HepG2 (cell line): ENCODE results near the gene HARBI1. TPM values are rescaled to one million over a fixed set of nuclear protein-coding genes. Genes with fewer than 3 reads are reported as not detected.

Source experiments
- CCAR2 ChIP-seq: fragments of 200-400 bp; formaldehyde crosslinking; optimal IDR thresholded peaks from 2 replicates; pipeline ENCODE3; 2018; ENCODE audit warnings: low read depth, mild to moderate bottlenecking, low read length, moderate library complexity
- FOXJ3 ChIP-seq: sonication (generic); formaldehyde crosslinking; IDR thresholded peaks from 2 replicates; pipeline ENCODE4 v1.4.0; 2020; ENCODE audit warnings: missing genetic modification reagents, mild to moderate bottlenecking, borderline replicate concordance
- NCOR1 ChIP-seq: fragments of 200-600 bp; sonication (generic); IDR thresholded peaks from 2 replicates; pipeline ENCODE4 v1.7.0; 2017; ENCODE audit warnings: antibody characterized with exemption, low read length, borderline replicate concordance
- SNAI1 ChIP-seq: sonication (generic); formaldehyde crosslinking; IDR thresholded peaks from 2 replicates; pipeline ENCODE4 v1.5.0; 2020; ENCODE audit warnings: mild to moderate bottlenecking, missing genetic modification reagents, borderline replicate concordance
- ZBTB3 ChIP-seq: sonication (generic); formaldehyde crosslinking; IDR thresholded peaks from 2 replicates; pipeline ENCODE4 v1.4.0; 2020; ENCODE audit warnings: low read depth, mild to moderate bottlenecking, moderate library complexity, missing genetic modification reagents, borderline replicate concordance
- ZBTB7A ChIP-seq: sonication (generic); formaldehyde crosslinking; IDR thresholded peaks from 2 replicates; pipeline ENCODE4 v1.8.0; 2022; ENCODE audit warnings: mild to moderate bottlenecking, missing genetic modification reagents
- ZNF788 ChIP-seq: sonication (generic); formaldehyde crosslinking; IDR thresholded peaks from 2 replicates; pipeline ENCODE4 v1.5.0; 2020; ENCODE audit warnings: mild to moderate bottlenecking, missing genetic modification reagents, borderline replicate concordance
- polyA plus RNA-seq, 8 experiments: library from polyadenylated mRNA; depleted of rRNA in 3 of 8; stranded (reverse) in 7 of 8; unstranded in 1 of 8; fragments of >200 nt; fragmentation: Illumina TruSeq in 4 of 8; extraction: Trizol in 4 of 8; gene quantifications; 2 replicates each; pipeline versions ENCODE4 v1.2.1 to v1.2.3, GENCODE V29; 2011 to 2016; ENCODE audit warnings: low read depth in 4 of 8, missing spikeins in 1 of 8, mixed read lengths in 1 of 8; ENCODE audit not compliant: insufficient read depth in 1 of 8
- total RNA-seq, 5 experiments: library from RNA; depleted of rRNA; stranded (reverse); fragments of >200 nt; fragmentation: Illumina TruSeq; extraction: Trizol; gene quantifications; 2 replicates each; pipeline ENCODE4 v1.2.3, GENCODE V29; 2016; ENCODE audit warnings: low read depth in 1 of 5
- TF ChIP-seq, protein P1 (sequence below): sonication (generic); formaldehyde crosslinking; IDR thresholded peaks from 2 replicates; pipeline ENCODE4 v1.8.0; 2022; ENCODE audit warnings: missing genetic modification reagents, mild to moderate bottlenecking, moderate library complexity, borderline replicate concordance
- TF ChIP-seq, protein P2 (sequence below): sonication (generic); formaldehyde crosslinking; IDR thresholded peaks from 2 replicates; pipeline ENCODE4 v1.4.0; 2020; ENCODE audit warnings: missing genetic modification reagents, borderline replicate concordance
- TF ChIP-seq, protein P3 (sequence below): sonication (generic); formaldehyde crosslinking; IDR thresholded peaks from 2 replicates; pipeline ENCODE4 v1.8.0; 2022; ENCODE audit warnings: missing genetic modification reagents, mild to moderate bottlenecking, borderline replicate concordance
- TF ChIP-seq, protein P4 (sequence below): sonication (generic); formaldehyde crosslinking; IDR thresholded peaks from 2 replicates; pipeline ENCODE4 v1.4.0; 2020; ENCODE audit warnings: missing genetic modification reagents, low read depth, mild to moderate bottlenecking, borderline replicate concordance
- TF ChIP-seq, protein P5 (sequence below): sonication (generic); formaldehyde crosslinking; IDR thresholded peaks from 2 replicates; pipeline ENCODE4 v1.8.1; 2023; ENCODE audit warnings: missing genetic modification reagents, mild to moderate bottlenecking, borderline replicate concordance
- TF ChIP-seq, protein P6 (sequence below): sonication (generic); formaldehyde crosslinking; conservative IDR thresholded peaks from 2 replicates; pipeline ENCODE4 v1.8.0; 2022; ENCODE audit warnings: low read depth, missing genetic modification reagents

The HARBI1 gene
- total and polyA plus RNA-seq, 2 of the 13 experiments (the other 11 are each of a cell fraction or from before 2014, with no cell fraction given), result 2.5 to 4.8 TPM

DNA sequence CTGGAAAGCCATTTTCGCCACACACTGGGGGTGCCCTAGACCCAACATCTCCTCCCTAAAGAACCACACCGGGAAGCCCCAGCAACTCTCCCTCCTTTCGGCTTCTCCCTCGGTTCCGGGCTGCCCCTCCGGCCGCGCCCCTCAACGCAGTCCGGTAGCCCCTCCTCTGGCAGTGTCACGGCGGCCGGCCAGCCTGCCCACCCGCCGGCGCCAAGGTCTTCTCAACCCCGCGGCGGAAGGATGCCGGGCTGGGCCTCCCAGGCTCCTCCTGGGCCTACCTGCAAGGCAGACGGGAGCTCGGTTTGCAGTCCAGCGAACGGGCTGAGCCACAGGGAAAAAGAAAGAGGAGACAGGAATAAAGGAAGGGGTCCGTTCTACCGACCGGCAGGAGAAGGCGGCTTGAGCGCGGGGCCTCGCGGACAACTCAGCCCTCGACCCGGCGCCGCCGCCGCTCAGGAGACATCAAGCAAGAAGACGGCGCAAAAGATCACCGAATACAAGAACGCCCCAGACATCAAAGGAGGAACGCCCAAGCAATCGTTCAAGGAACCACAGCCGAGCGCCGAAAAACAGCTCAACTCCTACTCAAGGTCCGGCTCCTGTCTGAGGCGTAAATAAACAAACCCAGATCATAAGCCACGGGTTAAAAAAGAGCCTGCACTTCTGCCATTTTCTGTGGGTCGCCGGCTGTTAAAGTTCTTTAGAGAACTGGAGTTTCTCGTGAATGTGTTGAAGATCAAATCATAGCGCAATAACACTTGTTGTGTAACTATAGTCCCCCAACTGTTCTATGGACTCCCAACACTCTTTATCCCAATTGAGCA is 23.3 kb downstream of the HARBI1 start, which contains the start of gene AMBRA1 (continued):
- TF ChIP-seq, protein P1, sequence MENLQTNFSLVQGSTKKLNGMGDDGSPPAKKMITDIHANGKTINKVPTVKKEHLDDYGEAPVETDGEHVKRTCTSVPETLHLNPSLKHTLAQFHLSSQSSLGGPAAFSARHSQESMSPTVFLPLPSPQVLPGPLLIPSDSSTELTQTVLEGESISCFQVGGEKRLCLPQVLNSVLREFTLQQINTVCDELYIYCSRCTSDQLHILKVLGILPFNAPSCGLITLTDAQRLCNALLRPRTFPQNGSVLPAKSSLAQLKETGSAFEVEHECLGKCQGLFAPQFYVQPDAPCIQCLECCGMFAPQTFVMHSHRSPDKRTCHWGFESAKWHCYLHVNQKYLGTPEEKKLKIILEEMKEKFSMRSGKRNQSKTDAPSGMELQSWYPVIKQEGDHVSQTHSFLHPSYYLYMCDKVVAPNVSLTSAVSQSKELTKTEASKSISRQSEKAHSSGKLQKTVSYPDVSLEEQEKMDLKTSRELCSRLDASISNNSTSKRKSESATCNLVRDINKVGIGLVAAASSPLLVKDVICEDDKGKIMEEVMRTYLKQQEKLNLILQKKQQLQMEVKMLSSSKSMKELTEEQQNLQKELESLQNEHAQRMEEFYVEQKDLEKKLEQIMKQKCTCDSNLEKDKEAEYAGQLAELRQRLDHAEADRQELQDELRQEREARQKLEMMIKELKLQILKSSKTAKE, result no peak
- TF ChIP-seq, protein P2, sequence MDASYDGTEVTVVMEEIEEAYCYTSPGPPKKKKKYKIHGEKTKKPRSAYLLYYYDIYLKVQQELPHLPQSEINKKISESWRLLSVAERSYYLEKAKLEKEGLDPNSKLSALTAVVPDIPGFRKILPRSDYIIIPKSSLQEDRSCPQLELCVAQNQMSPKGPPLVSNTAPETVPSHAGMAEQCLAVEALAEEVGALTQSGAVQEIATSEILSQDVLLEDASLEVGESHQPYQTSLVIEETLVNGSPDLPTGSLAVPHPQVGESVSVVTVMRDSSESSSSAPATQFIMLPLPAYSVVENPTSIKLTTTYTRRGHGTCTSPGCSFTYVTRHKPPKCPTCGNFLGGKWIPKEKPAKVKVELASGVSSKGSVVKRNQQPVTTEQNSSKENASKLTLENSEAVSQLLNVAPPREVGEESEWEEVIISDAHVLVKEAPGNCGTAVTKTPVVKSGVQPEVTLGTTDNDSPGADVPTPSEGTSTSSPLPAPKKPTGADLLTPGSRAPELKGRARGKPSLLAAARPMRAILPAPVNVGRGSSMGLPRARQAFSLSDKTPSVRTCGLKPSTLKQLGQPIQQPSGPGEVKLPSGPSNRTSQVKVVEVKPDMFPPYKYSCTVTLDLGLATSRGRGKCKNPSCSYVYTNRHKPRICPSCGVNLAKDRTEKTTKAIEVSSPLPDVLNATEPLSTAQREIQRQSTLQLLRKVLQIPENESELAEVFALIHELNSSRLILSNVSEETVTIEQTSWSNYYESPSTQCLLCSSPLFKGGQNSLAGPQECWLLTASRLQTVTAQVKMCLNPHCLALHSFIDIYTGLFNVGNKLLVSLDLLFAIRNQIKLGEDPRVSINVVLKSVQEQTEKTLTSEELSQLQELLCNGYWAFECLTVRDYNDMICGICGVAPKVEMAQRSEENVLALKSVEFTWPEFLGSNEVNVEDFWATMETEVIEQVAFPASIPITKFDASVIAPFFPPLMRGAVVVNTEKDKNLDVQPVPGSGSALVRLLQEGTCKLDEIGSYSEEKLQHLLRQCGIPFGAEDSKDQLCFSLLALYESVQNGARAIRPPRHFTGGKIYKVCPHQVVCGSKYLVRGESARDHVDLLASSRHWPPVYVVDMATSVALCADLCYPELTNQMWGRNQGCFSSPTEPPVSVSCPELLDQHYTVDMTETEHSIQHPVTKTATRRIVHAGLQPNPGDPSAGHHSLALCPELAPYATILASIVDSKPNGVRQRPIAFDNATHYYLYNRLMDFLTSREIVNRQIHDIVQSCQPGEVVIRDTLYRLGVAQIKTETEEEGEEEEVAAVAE (CRISPR knock-in tag), result peak; percentile 53
- TF ChIP-seq, protein P3, sequence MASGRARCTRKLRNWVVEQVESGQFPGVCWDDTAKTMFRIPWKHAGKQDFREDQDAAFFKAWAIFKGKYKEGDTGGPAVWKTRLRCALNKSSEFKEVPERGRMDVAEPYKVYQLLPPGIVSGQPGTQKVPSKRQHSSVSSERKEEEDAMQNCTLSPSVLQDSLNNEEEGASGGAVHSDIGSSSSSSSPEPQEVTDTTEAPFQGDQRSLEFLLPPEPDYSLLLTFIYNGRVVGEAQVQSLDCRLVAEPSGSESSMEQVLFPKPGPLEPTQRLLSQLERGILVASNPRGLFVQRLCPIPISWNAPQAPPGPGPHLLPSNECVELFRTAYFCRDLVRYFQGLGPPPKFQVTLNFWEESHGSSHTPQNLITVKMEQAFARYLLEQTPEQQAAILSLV, result peak; percentile 58; the same call in 1 of the 2 replicates
- TF ChIP-seq FOXJ3 (CRISPR knock-in tag), result peak; percentile 76; the same call in 1 of the 2 replicates
- TF ChIP-seq, protein P4, sequence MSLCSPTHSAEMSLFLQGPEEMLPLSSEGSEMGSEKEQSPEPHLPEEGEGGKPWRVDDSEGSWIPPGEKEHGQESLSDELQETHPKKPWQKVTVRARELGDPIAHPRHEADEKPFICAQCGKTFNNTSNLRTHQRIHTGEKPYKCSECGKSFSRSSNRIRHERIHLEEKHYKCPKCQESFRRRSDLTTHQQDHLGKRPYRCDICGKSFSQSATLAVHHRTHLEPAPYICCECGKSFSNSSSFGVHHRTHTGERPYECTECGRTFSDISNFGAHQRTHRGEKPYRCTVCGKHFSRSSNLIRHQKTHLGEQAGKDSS (CRISPR knock-in tag), result no peak
- TF ChIP-seq NCOR1, result no peak
- TF ChIP-seq SNAI1, result no peak
- TF ChIP-seq ZBTB3 (CRISPR knock-in tag), result no peak
- TF ChIP-seq CCAR2, result peak; percentile 89
- TF ChIP-seq, protein P5, sequence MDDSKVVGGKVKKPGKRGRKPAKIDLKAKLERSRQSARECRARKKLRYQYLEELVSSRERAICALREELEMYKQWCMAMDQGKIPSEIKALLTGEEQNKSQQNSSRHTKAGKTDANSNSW (CRISPR knock-in tag), result no peak
- 0 out of 2 replicates have a peak, but pooled peaks have one; percentile 5 for TF ChIP-seq ZBTB7A
- peak; percentile 67; the same call in 1 of the 2 replicates for TF ChIP-seq ZNF788 (CRISPR knock-in tag)
- TF ChIP-seq, protein P6, sequence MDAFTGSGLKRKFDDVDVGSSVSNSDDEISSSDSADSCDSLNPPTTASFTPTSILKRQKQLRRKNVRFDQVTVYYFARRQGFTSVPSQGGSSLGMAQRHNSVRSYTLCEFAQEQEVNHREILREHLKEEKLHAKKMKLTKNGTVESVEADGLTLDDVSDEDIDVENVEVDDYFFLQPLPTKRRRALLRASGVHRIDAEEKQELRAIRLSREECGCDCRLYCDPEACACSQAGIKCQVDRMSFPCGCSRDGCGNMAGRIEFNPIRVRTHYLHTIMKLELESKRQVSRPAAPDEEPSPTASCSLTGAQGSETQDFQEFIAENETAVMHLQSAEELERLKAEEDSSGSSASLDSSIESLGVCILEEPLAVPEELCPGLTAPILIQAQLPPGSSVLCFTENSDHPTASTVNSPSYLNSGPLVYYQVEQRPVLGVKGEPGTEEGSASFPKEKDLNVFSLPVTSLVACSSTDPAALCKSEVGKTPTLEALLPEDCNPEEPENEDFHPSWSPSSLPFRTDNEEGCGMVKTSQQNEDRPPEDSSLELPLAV (CRISPR knock-in tag), result no peak
